H9 (cell line): ENCODE measurements around the gene AHI1. TPM values are rescaled to one million over a fixed set of nuclear protein-coding genes. Genes with fewer than 3 reads are reported as not detected.

Source experiments
- DNase-seq: peaks from one replicate; pipeline ENCODE4 v3.0.0-alpha.2; 2017
- H2AFZ ChIP-seq: one replicate; pipeline ENCODE4 v1.6.1; 2013; ENCODE audit warnings: mild to moderate bottlenecking, low read length, control low read depth, moderate library complexity
- H2AK5ac ChIP-seq: 2 replicates; pipeline ENCODE4 v1.6.1; 2013; ENCODE audit warnings: low read length, control low read depth, mixed read lengths; ENCODE audit not compliant: insufficient read length
- H2BK120ac ChIP-seq: one replicate; pipeline ENCODE4 v1.6.1; 2013; ENCODE audit warnings: low read depth, mild to moderate bottlenecking, low read length, control low read depth, inconsistent platforms; ENCODE audit not compliant: poor library complexity, severe bottlenecking
- H2BK12ac ChIP-seq: 2 replicates; pipeline ENCODE4 v1.6.1; 2013; ENCODE audit warnings: low read length, control low read depth, mixed read lengths, low read depth; ENCODE audit not compliant: insufficient read length
- H2BK15ac ChIP-seq: 2 replicates; pipeline ENCODE4 v1.6.1; 2013; ENCODE audit warnings: low read depth, low read length, control low read depth
- H2BK20ac ChIP-seq: one replicate; pipeline ENCODE4 v1.6.1; 2013; ENCODE audit warnings: low read depth, mild to moderate bottlenecking, low read length, control low read depth, inconsistent platforms; ENCODE audit not compliant: poor library complexity, severe bottlenecking
- H2BK5ac ChIP-seq: 2 replicates; pipeline ENCODE4 v1.6.1; 2013; ENCODE audit warnings: low read length, control low read depth, mixed read lengths; ENCODE audit not compliant: insufficient read length
- H3K14ac ChIP-seq: 2 replicates; pipeline ENCODE4 v1.6.1; 2013; ENCODE audit warnings: low read length, control low read depth; ENCODE audit not compliant: insufficient read depth
- H3K18ac ChIP-seq: 2 replicates; pipeline ENCODE4 v1.6.1; 2013; ENCODE audit warnings: low read depth, mild to moderate bottlenecking, mixed read lengths, low read length, control low read depth; ENCODE audit not compliant: insufficient read length
- H3K23ac ChIP-seq: 2 replicates; pipeline ENCODE4 v1.6.1; 2013; ENCODE audit warnings: low read length, control low read depth, mixed read lengths, low read depth; ENCODE audit not compliant: insufficient read length
- H3K23me2 ChIP-seq: 2 replicates; pipeline ENCODE4 v1.6.1; 2013; ENCODE audit warnings: low read depth, mild to moderate bottlenecking, mixed read lengths, low read length, control low read depth; ENCODE audit not compliant: insufficient read length, poor library complexity, severe bottlenecking
- H3K27ac ChIP-seq: 2 replicates; pipeline ENCODE4 v1.5.1; 2013; ENCODE audit warnings: low read length, control low read depth, mixed read lengths, low read depth; ENCODE audit not compliant: insufficient read length
- H3K27me3 ChIP-seq: 2 replicates; pipeline ENCODE4 v1.6.1; 2013; ENCODE audit warnings: low read length, control low read depth, inconsistent platforms; ENCODE audit not compliant: insufficient read depth
- H3K4ac ChIP-seq: 2 replicates; pipeline ENCODE4 v1.6.1; 2013; ENCODE audit warnings: low read depth, mild to moderate bottlenecking, control low read depth, inconsistent platforms, low read length, moderate library complexity
- H3K4me1 ChIP-seq: 2 replicates; pipeline ENCODE4 v1.6.1; 2013; ENCODE audit warnings: low read length, control low read depth, inconsistent platforms; ENCODE audit not compliant: insufficient read depth
- H3K4me2 ChIP-seq: 2 replicates; pipeline ENCODE4 v1.6.1; 2013; ENCODE audit warnings: low read length, control low read depth, mixed read lengths; ENCODE audit not compliant: insufficient read length, insufficient read depth
- H3K56ac ChIP-seq: 2 replicates; pipeline ENCODE4 v1.6.1; 2013; ENCODE audit warnings: low read depth, mild to moderate bottlenecking, mixed read lengths, low read length, control low read depth; ENCODE audit not compliant: insufficient read length
- H3K79me1 ChIP-seq: 2 replicates; pipeline ENCODE4 v1.6.1; 2013; ENCODE audit warnings: low read depth, mild to moderate bottlenecking, moderate library complexity, low read length, control low read depth, inconsistent platforms; ENCODE audit not compliant: insufficient read depth, poor library complexity, severe bottlenecking
- H3K79me2 ChIP-seq: 2 replicates; pipeline ENCODE4 v1.6.1; 2013; ENCODE audit warnings: low read length, control low read depth, inconsistent platforms; ENCODE audit not compliant: insufficient read depth
- H3K9ac ChIP-seq: 2 replicates; pipeline ENCODE4 v1.6.1; 2013; ENCODE audit warnings: low read length, control low read depth, mixed read lengths; ENCODE audit not compliant: insufficient read length; ENCODE audit errors: extremely low read depth
- H3K9me3 ChIP-seq: one replicate; pipeline ENCODE4 v1.6.1; 2013; ENCODE audit warnings: low read depth, low read length, inconsistent platforms; ENCODE audit not compliant: control insufficient read depth
- H3T11ph ChIP-seq: one replicate; pipeline ENCODE4 v1.6.1; 2013; ENCODE audit warnings: mild to moderate bottlenecking, low read length, control low read depth, inconsistent platforms
- H4K20me1 ChIP-seq: one replicate; pipeline ENCODE4 v1.6.1; 2013; ENCODE audit not compliant: control insufficient read depth, insufficient read length, insufficient read depth
- H4K5ac ChIP-seq: 2 replicates; pipeline ENCODE4 v1.6.1; 2013; ENCODE audit warnings: low read depth, mild to moderate bottlenecking, mixed read lengths, low read length, control low read depth; ENCODE audit not compliant: insufficient read length
- H4K8ac ChIP-seq: replicated peaks from 2 replicates; pipeline ENCODE4 v1.6.1; 2013; ENCODE audit warnings: low read length, control low read depth, mixed read lengths, low read depth; ENCODE audit not compliant: insufficient read length
- H4K91ac ChIP-seq: 2 replicates; pipeline ENCODE4 v1.6.1; 2013; ENCODE audit warnings: low read depth, mild to moderate bottlenecking, moderate library complexity, mixed read lengths, low read length, control low read depth; ENCODE audit not compliant: insufficient read length
- H3K27ac Mint-ChIP-seq, 3 experiments: 2 replicates in 2 of 3; 3 replicates in 1 of 3; pipeline ENCODE4 v1.8.0; 2020 to 2021; ENCODE audit warnings: mixed read lengths in 3 of 3, mild to moderate bottlenecking in 1 of 3, moderate library complexity in 1 of 3
- H3K27me3 Mint-ChIP-seq: 2 replicates; pipeline ENCODE4 v1.8.0; 2021; ENCODE audit warnings: low read depth, mild to moderate bottlenecking, moderate library complexity, mixed read lengths
- H3K36me3 Mint-ChIP-seq, 3 experiments: 2 replicates in 2 of 3; 3 replicates in 1 of 3; pipeline ENCODE4 v1.8.0; 2020 to 2021; ENCODE audit warnings: low read depth in 3 of 3, mixed read lengths in 3 of 3; ENCODE audit not compliant: insufficient read depth in 1 of 3
- H3K4me1 Mint-ChIP-seq, 2 experiments: 2 replicates each; pipeline ENCODE4 v1.8.0; 2020; ENCODE audit warnings: mixed read lengths in 2 of 2
- H3K4me3 Mint-ChIP-seq, 2 experiments: 2 replicates in 1 of 2; 3 replicates in 1 of 2; pipeline ENCODE4 v1.8.0; 2020 to 2021; ENCODE audit warnings: mild to moderate bottlenecking in 2 of 2, mixed read lengths in 2 of 2, moderate library complexity in 1 of 2
- H3K9me3 Mint-ChIP-seq, 2 experiments: 2 replicates in 1 of 2; 3 replicates in 1 of 2; pipeline ENCODE4 v1.8.0; 2020; ENCODE audit warnings: mild to moderate bottlenecking in 2 of 2, mixed read lengths in 2 of 2, moderate library complexity in 1 of 2
- WGBS: extraction: QIAGEN DNeasy Blood & Tissue Kit; methylation state at CpG from one replicate; pipeline ENCODE4 v1.1.7; 2013; ENCODE audit warnings: missing lambda C conversion rate, low lambda C conversion rate, mixed read lengths; ENCODE audit not compliant: insufficient read length; ENCODE audit errors: extremely low coverage; 5-methylcytosine and 5-hydroxymethylcytosine counted together
- total RNA-seq: library from RNA; stranded (reverse); gene quantifications from 2 replicates; pipeline ENCODE4 v1.2.1, GENCODE V29; 2021
- TF ChIP-seq, protein P1 (sequence below): fragments of 200-600 bp; sonication (generic); conservative IDR thresholded peaks from 3 replicates; pipeline ENCODE4 v1.8.0; 2021; ENCODE audit warnings: antibody characterized with exemption, mild to moderate bottlenecking

AHI1 gene
- total RNA-seq, 1 experiment from 2014 or later = 9.9 TPM

DNA sequence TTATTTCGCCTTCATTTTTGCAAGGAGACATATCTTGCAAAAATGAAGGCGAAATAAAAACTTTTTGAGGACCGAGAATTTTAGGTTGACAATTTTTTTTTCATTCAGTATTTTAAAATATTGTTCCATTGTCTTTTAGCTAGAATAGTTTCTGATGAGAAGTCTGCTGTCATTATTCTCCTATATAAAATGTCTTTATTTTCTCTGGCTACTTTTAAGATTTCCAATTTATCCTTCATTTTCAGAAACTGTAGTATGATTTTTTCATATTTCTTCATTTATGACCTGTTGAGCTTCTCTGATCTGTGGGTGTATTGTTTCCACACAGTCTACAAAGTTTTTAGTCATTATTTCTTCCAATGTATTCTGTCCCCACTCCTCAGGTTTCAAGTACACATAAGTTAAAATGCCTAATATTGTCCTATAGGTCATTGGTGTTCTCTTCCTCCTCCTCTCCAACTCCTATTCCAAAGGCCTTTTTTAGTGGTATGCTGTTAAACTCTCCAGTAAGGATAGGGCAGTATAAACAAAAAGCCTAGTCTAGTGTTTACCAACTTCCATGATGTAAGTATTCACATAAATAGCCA, 15.7 kb downstream of the AHI1 start:
- no peak overlapping the region for H3K27ac ChIP-seq
- TF ChIP-seq, protein P1, sequence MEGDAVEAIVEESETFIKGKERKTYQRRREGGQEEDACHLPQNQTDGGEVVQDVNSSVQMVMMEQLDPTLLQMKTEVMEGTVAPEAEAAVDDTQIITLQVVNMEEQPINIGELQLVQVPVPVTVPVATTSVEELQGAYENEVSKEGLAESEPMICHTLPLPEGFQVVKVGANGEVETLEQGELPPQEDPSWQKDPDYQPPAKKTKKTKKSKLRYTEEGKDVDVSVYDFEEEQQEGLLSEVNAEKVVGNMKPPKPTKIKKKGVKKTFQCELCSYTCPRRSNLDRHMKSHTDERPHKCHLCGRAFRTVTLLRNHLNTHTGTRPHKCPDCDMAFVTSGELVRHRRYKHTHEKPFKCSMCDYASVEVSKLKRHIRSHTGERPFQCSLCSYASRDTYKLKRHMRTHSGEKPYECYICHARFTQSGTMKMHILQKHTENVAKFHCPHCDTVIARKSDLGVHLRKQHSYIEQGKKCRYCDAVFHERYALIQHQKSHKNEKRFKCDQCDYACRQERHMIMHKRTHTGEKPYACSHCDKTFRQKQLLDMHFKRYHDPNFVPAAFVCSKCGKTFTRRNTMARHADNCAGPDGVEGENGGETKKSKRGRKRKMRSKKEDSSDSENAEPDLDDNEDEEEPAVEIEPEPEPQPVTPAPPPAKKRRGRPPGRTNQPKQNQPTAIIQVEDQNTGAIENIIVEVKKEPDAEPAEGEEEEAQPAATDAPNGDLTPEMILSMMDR = no peak
- peaks cover 16% of the 10 kb centered on the region for H3K9me3 ChIP-seq
- no peak overlapping the region for H3K14ac ChIP-seq
- H3T11ph ChIP-seq = no peak overlapping the region
- no peaks in the 10 kb centered on the region for H3K4me1 Mint-ChIP-seq
- H3K9me3 Mint-ChIP-seq = peaks cover 61 to 66% of the 10 kb centered on the region in 2 experiments
- H2AFZ ChIP-seq = no peak overlapping the region
- H2BK5ac ChIP-seq = no peak overlapping the region
- no peak overlapping the region for H2BK120ac ChIP-seq
- no peak overlapping the region for H2BK15ac ChIP-seq
- no peak overlapping the region for H3K4me3 Mint-ChIP-seq
- no peaks in the 10 kb centered on the region for H4K20me1 ChIP-seq
- no peaks in the 10 kb centered on the region for H3K4me1 ChIP-seq
- H3K56ac ChIP-seq = no peak overlapping the region
- H3K9ac ChIP-seq = no peak overlapping the region
- H4K91ac ChIP-seq = no peak overlapping the region
- no peak for DNase-seq
- no peaks in the 10 kb centered on the region for H3K27me3 Mint-ChIP-seq
- no peak overlapping the region for H2AK5ac ChIP-seq
- no peak overlapping the region for H4K8ac ChIP-seq
- H3K79me1 ChIP-seq = no peaks in the 10 kb centered on the region
- WGBS = no CpG with 5 or more reads among the region's 3 CpGs
- H3K23ac ChIP-seq = no peak overlapping the region
- H2BK12ac ChIP-seq = no peak overlapping the region
- H3K27ac Mint-ChIP-seq = no peak overlapping the region
- H3K4me2 ChIP-seq = no peak overlapping the region
- H3K23me2 ChIP-seq = no peaks in the 10 kb centered on the region
- H3K36me3 Mint-ChIP-seq = peaks cover 54 to 79% (median 70%) of the 10 kb centered on the region in 3 experiments
- H4K5ac ChIP-seq = no peak overlapping the region
- H3K27me3 ChIP-seq = no peaks in the 10 kb centered on the region
- no peak overlapping the region for H3K4ac ChIP-seq
- no peak overlapping the region for H3K18ac ChIP-seq
- no peaks in the 10 kb centered on the region for H3K79me2 ChIP-seq
- no peak overlapping the region for H2BK20ac ChIP-seq
